Skin epidermis (tissue), 12 donors: ENCODE measurements around the gene TK1.

Experiments
- H3K27ac ChIP-seq, 21 experiments: fragments of 200-600 bp; sonication (generic) in 11 of 21; one replicate each; pipeline ENCODE4 v1.5.0; 2020; ENCODE audit warnings: mild to moderate bottlenecking in 3 of 21, inconsistent platforms in 2 of 21, moderate library complexity in 2 of 21
- H3K4me3 ChIP-seq, 7 experiments: fragments of 200-600 bp; sonication (generic) in 2 of 7; one replicate each; pipeline ENCODE4 v1.5.0; 2020; ENCODE audit warnings: inconsistent platforms in 2 of 7, mild to moderate bottlenecking in 2 of 7, moderate library complexity in 1 of 7

Gene TK1

GRCh38 chr17:78129351-78130089 is 57.3 kb downstream of the TK1 start:
- peak overlapping the region in 3 of 7 experiments; percentile 54 to 69 (median 54) for H3K4me3 ChIP-seq
- peak overlapping the region in 19 of 21 experiments; percentile 10 to 98 (median 91) for H3K27ac ChIP-seq

DNA sequence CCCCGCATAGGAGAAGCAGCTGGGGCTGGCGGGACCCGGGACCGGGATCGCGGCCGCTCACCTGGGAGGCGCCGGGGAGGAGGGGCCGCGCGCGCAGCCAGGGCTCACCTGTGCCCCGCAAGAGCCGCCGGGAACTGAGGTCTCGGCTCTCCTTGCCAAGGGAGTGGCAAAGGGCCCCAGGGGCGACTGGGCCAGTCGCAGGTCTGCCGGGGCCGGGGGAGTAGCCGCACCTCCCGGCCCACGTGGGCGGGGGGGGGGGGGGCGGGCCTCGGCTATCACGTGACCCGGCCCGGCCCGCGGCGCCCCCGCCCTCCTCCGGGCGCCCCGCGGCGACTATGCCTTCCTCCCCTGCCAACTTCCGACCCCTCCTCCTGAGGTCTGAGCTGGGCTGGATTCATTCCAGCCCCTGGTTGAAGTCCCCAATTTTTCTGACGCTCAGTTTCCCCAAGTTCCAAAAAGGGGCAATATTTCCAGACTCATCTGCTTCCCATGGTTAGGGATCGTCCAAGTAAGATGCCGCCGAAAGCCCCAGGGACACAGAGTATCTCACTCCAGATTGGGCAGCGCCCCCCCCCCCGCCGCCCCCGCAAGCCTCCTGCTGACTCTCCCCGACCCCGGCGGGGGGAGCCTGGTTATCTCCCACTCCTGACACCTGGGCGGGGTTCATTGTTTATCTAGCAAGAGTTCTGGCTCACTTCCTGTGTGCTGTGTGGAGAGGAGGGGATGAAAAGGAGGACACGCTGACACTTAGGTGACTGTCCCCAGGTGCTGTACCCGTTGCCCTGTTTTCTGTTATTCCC is 58.1 kb downstream of the TK1 start, which contains the start of gene TMC6:
TSS of gene TMC6 (minus strand) at position 205 of the 800 bp plus-strand sequence. CDS start 1,923 bp downstream, outside the sequence.
- H3K4me3 ChIP-seq: peak within 1 kb of the TSS; percentile 54 to 83 (median 72)
- peak within 1 kb of the TSS; percentile 48 to 98 (median 90) for H3K27ac ChIP-seq

DNA sequence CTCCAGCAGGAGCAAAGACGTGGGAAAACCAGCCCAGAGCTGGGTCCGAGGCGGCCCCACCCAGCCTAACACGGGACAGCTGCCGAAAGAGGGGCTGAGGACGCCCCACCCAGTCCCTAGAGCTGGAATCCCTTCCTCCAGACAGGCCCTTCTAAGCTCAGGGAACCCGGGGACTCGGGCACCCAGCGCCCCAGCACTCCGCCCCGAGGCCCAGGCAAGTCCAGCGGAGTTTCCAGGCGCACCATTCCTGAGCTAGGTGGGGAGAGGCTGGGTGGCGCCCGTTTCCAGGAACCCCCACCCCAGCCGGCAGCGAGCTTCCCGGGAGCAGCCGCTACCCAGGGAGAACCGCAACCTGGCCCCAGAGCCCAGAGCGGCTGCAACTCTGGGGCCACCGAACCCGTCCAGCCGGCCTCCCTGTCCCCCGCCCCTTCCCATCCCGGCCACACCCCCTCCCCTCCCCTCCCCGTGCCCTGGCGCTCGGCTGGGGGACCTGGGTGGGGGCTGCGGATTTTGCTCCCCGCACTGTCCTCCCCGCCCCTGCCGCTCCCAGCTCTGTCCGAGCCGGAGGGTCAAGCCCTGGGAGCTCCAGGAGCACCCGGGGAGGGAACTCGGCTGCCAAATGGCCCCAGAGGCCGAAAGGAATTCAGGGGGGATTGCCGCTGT is 58.8 kb downstream of the TK1 start:
- Histone ChIP-seq H3K4me3 (peak overlapping the region; percentile 54 to 83 (median 72)), H3K27ac (peak overlapping the region; percentile 48 to 98 (median 90))

GRCh38 chr17:78127239-78127887 is 59.5 kb downstream of the TK1 start:
- H3K4me3 ChIP-seq: peak overlapping the region; percentile 54 to 83 (median 72)
- H3K27ac ChIP-seq: peak overlapping the region; percentile 48 to 98 (median 90)

DNA sequence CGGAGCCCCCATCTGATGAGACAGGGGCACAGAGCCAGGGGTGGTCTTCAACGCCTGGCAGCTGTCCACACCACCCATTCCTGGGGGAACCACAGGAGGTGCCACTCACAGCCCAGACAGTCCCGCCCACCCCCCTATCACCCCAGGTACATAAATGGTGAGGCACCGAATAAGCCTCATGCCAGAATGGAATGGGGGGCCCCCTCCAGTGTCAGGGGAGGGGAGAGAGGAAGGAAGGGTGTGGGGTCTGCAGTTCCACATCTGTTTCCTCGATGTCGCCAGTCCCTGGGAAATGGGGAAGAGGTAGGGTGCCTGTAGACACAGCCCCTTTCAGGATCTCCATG is 60.0 kb downstream of the TK1 start:
- H3K27ac ChIP-seq: peak overlapping the region; percentile 13 to 98 (median 90)
- peak overlapping the region; percentile 54 to 83 (median 72) for H3K4me3 ChIP-seq

- peak overlapping the region; percentile 13 to 98 (median 90) for H3K27ac ChIP-seq
These were observed 60.6 kb downstream of the TK1 start for GRCh38 chr17:78125976-78126894.

DNA sequence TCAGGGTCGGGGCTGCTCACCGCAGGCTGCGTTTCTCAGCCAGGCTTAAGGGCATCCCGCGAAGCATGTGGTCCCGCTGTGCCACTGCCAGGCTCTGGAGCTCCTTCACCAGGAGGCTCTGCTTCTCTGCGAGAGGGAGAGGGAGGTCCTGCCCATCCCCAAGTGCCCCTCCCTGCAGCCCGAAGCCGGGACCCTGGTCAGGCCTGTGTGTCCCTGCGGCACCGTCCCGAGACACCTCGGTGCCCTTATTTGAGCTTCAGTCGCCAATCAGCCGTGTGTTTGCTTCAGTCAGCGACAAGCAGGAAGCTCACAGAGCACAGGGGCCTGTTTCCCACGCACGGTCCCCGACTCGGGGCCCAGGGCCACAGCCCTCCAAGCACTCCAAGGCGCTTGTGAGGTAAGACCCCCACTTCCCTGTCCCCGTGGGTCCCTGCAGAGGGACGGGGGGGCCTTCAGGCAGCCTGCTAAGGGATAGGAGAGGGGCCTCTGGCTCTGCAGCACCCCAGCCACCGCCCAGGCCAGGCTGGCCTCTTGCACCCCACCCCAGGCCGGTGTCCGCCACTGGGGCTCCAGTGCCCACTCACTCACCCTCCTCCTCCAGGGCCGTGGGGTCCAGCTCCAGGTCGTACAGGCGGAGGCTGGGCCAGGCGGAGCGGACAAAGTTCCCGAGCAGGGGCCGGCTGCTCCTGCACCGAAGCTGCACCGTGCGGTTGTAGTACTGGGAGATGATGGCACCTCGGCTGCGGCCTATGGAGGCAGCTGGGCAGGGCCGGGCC is 61.5 kb downstream of the TK1 start:
- Histone ChIP-seq H3K27ac (peak overlapping the region in 18 of 21 experiments; percentile 21 to 98 (median 84)), H3K4me3 (peak overlapping the region in 1 of 7 experiments; percentile 2)

More at GRCh38 chr17:78125976-78126894, 60.6 kb downstream of the TK1 start:
- peak overlapping the region in 6 of 7 experiments; percentile 54 to 82 (median 70) for H3K4me3 ChIP-seq

GRCh38 chr17:78124836-78125137 is 62.1 kb downstream of the TK1 start:
- Histone ChIP-seq H3K27ac (peak overlapping the region in 16 of 21 experiments; percentile 6 to 98 (median 74)), H3K4me3 (peak overlapping the region in 1 of 7 experiments; percentile 2)
